ENCODE measurements around the gene KCNJ5. TPM values are rescaled to one million over a fixed set of nuclear protein-coding genes. Genes with fewer than 3 reads are reported as not detected.

The KCNJ5 gene
- polyA plus RNA-seq, 6 donors from 2014 or later: not detected

DNA sequence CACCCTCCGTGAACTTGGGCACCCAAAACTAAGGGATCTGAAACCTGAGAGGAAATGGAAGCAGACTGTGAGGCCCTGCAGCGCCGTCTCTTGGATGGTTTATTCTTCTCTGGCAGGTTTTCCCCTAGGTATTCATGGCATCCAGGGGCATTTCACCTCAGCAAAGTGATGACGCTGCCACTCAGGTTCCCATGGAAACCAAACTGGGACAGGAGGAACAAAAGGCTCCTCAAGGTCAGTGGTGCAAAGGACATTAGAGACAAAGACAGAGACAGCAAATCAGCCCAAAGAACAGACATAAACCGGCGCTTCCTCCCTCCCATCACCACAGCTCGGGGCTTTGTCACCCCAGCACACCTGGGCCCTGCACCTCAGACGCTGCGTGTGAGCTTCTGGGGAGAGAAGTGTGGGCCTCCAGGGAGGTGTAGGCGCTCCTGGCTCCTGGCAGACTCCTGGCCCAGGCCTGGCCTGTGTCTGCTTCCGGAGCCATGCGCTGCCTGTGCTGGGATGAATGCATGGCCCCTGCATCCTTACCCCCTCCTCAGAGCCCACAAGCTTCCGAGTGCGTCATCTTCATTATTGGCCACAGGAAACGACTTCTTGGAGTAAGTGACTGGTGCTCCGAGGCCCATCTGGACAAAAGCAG is 45.6 kb downstream of the KCNJ5 start:
- peaks cover 13 to 44% (median 37%) of the 10 kb centered on the region in 3 donors for H3K27me3 Mint-ChIP-seq
- DNase-seq: no peak
- peaks cover 0 to 9% of the 10 kb centered on the region in 2 donors for H3K36me3 Mint-ChIP-seq
- no peak for ATAC-seq (ENCODE audit: low read depth in 2 of 2)
- H3K4me3 Mint-ChIP-seq: no peak overlapping the region
- no peak overlapping the region for H3K27ac Mint-ChIP-seq
- no peaks in the 10 kb centered on the region for H3K4me1 Mint-ChIP-seq
- peaks cover 0 to 6% (median 5%) of the 10 kb centered on the region in 7 donors for H3K9me3 Mint-ChIP-seq

DNA sequence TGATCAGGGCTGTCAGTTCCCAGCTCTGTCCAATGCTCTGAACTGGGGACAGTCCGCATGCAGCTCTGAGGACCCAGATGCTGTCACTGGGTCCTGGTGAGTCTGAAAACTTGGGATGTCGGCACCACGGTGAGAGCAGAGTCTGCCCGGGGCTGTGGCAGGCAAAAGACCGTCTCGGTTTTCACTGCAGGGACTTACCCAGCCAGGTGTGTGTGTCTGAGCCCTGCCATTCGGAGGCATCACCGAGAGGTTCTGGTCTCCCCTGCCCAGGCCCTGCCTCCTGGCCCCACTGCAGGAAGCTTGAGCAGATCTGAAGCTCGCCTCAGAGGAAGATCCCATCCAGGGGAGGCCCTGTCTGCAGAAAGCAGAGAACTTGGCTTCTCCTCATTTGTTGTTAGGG is 46.3 kb downstream of the KCNJ5 start:
- H3K4me1 Mint-ChIP-seq: no peaks in the 10 kb centered on the region
- no peak for ATAC-seq (ENCODE audit: low read depth in 2 of 2)
- no peak for DNase-seq
- no peak overlapping the region for H3K27ac Mint-ChIP-seq
- H3K4me3 Mint-ChIP-seq: no peak overlapping the region
- peaks cover 0 to 6% (median 5%) of the 10 kb centered on the region in 7 donors for H3K9me3 Mint-ChIP-seq
- H3K27me3 Mint-ChIP-seq: peaks cover 8 to 48% (median 44%) of the 10 kb centered on the region in 3 donors
- peaks cover 0 to 9% of the 10 kb centered on the region in 2 donors for H3K36me3 Mint-ChIP-seq

DNA sequence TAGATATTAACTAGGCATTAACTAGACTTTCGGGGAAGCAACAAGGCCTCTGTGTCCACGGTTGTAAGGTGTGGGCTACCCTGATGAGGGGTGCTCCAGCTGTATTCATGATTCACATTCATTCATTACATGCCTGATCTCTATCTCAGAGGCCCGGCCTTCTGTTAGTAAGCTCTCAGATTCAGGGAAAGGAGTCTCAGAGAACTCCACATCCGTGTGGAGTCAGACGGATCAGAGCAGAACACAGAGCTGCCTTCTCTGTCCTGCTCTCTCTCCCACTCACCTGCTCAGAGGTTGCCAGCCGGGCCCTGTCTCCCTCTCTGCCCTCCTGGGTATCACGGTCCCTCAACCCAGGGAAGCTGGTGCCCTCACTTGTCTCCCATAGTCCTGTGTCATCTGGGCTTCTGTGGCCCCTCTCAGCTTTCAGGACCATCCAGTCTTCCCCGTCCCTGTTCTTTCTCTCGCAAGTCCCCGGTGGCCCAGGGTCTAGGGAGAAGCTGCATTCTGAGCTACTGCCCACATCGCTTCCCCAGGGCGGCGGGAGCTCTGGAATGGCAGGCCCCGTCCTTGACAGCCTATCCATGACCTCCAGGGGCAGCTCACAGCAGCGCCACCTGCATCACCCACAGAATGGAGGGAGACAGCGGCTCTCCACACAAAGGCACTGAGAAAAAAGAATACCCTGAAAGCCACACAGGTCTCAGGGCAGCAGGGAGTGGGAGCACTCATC is 47.2 kb downstream of the KCNJ5 start:
- peaks cover 0 to 6% (median 5%) of the 10 kb centered on the region in 7 donors for H3K9me3 Mint-ChIP-seq
- H3K4me3 Mint-ChIP-seq: no peak overlapping the region
- ATAC-seq (ENCODE audit: low read depth in 2 of 2): no peak
- H3K36me3 Mint-ChIP-seq: peaks cover 0 to 9% of the 10 kb centered on the region in 2 donors
- H3K4me1 Mint-ChIP-seq: no peaks in the 10 kb centered on the region
- no peak for DNase-seq
- H3K27me3 Mint-ChIP-seq: peaks cover 11 to 56% (median 51%) of the 10 kb centered on the region in 3 donors
- no peak overlapping the region for H3K27ac Mint-ChIP-seq

DNA sequence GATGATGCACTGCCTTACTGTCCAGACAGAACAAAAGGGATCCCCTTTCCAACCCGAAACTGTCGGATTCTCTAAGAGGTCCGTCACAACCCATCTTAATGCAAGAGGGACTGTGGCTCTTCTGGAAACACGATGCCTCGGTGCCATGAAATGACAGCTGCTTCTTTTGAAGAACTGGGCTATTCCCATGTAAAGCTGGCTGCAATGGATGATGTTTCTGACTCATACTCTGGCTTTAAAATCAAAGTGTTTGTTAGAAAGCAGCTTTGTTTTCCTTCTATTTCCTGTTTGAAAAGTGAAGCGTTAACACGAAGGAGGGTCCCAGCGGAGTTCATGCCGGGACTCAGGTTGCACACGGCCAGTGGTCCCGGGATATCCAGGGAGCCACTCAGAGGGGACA is 48.4 kb downstream of the KCNJ5 start:
- H3K27me3 Mint-ChIP-seq: peaks cover 20 to 56% (median 50%) of the 10 kb centered on the region in 3 donors
- no peak overlapping the region for H3K4me3 Mint-ChIP-seq
- no peak overlapping the region for H3K27ac Mint-ChIP-seq
- H3K9me3 Mint-ChIP-seq: peaks cover 0 to 2% (median 0%) of the 10 kb centered on the region in 7 donors
- H3K4me1 Mint-ChIP-seq: no peaks in the 10 kb centered on the region
- DNase-seq (no peak), ATAC-seq (ENCODE audit: low read depth in 2 of 2) (no peak)
- H3K36me3 Mint-ChIP-seq: no peaks in the 10 kb centered on the region

DNA sequence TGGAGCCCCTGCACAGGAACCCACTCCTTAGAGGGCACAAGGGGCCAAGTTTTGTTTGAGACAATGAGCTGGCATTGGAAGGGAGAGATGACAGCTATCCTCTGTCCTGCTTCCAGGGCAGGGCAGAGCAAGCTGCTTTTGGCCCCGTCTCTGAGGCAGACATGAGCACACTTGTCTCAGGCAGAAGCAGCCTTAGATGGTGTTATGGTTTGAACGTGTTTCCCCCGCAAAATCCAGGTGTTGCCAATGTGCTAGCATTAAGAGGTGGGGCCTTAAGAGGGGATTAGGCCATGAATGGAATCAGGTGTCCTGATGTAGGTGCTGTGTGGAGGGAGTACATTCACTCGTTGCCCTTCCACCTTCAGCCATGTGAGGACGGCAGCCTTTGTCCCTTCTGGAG is 49.0 kb downstream of the KCNJ5 start:
- Mint-ChIP-seq H3K4me3 (no peak overlapping the region), H3K36me3 (no peaks in the 10 kb centered on the region), H3K9me3 (peaks cover 0 to 2% (median 0%) of the 10 kb centered on the region in 7 donors), H3K4me1 (no peaks in the 10 kb centered on the region), H3K27me3 (peaks cover 25 to 61% (median 56%) of the 10 kb centered on the region in 3 donors), H3K27ac (no peak overlapping the region)
- no peak for DNase-seq
- ATAC-seq (ENCODE audit: low read depth in 2 of 2): no peak

DNA sequence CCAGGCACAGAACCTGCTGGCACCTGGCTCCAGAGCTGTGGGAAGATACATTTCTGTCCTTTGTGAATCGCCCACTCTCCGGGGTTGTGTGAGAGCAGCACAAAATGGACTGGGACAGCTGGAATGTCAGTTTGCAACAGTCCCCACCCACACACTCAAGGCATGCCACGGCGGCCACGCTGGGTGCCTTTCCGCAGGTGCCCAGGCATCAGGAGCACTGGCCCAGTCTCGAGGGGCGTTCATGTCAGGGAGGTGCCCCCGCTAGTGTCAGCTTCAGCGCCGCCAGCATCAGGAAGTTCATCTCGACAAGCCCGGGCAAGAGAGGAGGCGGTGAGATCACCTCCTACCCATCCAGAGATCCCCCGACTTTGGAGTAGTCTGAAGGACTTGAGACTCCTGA is 49.4 kb downstream of the KCNJ5 start:
- Mint-ChIP-seq H3K27ac (no peak overlapping the region), H3K4me3 (no peak overlapping the region), H3K27me3 (peaks cover 25 to 66% (median 61%) of the 10 kb centered on the region in 3 donors), H3K4me1 (no peaks in the 10 kb centered on the region), H3K9me3 (peaks cover 0 to 2% (median 0%) of the 10 kb centered on the region in 7 donors), H3K36me3 (no peaks in the 10 kb centered on the region)
- DNase-seq (no peak), ATAC-seq (ENCODE audit: low read depth in 2 of 2) (no peak)

DNA sequence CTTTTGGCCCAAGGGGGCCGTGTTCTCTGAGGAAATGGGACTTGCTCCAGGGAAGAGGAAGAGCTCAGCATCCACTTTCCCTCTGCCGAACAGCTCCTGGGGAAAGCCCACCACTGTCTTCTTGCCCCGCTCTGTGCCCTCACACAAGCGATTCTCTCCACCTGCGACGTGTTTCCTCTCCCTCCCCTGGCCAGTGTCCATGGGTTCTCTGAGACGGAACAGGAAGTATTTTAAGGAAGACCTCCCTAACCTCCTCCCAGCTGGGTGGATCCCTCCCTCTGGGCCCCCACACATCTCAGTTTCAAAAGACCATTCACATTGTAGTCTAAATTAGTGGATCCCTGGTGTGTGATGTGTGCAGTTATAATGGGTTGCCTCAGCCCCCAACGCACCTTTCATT is 50.0 kb downstream of the KCNJ5 start:
- ATAC-seq (ENCODE audit: low read depth in 2 of 2): no peak
- Mint-ChIP-seq H3K36me3 (no peaks in the 10 kb centered on the region), H3K4me1 (no peaks in the 10 kb centered on the region), H3K27me3 (peaks cover 25 to 68% (median 64%) of the 10 kb centered on the region in 3 donors), H3K27ac (no peak overlapping the region), H3K4me3 (no peak overlapping the region), H3K9me3 (peaks cover 0 to 2% (median 0%) of the 10 kb centered on the region in 7 donors)
- no peak for DNase-seq

DNA sequence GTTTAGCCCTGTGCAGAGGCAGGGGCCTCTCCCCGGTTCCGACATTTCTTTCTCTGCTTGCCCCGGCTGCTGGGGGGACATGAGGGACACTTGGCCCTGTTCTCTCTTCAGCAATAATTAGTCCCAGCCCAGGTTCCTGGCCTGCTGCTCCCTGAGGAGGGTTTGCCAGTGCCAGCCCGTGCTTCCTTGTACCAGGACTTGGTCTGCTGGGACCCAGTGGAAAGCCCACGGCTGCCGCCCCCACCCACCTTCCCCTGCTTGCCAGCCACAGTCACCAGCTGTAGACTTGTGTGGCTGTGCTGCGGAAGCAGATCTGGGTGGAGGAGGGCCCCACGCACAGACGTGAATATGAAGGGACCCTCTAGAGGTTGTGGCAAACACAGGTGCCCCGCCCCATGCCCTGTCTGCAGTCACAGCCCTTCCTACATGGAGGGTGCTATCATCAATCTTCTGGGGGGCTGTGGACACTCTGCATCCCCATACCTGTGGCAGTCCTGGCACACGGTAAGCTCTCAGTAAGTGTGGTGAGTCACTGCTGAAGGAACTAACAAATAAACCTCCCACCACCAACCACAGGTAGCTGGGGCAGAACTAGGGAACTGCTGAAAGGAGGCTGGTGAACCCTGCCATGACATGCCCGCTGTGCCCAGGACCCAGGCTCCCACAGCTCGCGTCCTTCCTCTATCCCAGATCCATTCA is 50.6 kb downstream of the KCNJ5 start:
- ATAC-seq (ENCODE audit: low read depth in 2 of 2) (no peak), DNase-seq (no peak)
- Mint-ChIP-seq H3K27ac (no peak overlapping the region), H3K36me3 (no peaks in the 10 kb centered on the region), H3K4me1 (no peaks in the 10 kb centered on the region), H3K27me3 (peaks cover 29 to 70% (median 68%) of the 10 kb centered on the region in 3 donors), H3K4me3 (no peak overlapping the region), H3K9me3 (peaks cover 0 to 2% (median 0%) of the 10 kb centered on the region in 7 donors)

DNA sequence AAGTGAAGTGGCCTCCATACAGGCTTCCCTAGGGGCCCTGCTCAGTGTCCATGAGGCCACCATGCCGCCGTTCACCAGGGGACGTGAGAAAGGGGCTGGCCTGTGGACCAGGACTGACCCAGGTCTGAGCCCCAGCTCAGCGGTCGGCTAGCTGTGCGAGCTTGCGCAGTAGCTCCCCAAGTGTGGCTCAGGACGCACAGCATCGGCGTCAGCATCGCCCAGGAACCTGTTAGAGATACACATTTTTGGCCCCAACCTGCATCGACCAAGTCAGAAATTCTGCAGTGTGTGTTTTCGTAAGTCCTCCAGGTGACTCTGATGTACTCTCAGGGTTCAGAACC is 51.1 kb downstream of the KCNJ5 start:
- peaks cover 31 to 74% (median 68%) of the 10 kb centered on the region in 3 donors for H3K27me3 Mint-ChIP-seq
- no peak overlapping the region for H3K4me3 Mint-ChIP-seq
- DNase-seq: no peak
- no peaks in the 10 kb centered on the region for H3K4me1 Mint-ChIP-seq
- H3K36me3 Mint-ChIP-seq: no peaks in the 10 kb centered on the region
- H3K27ac Mint-ChIP-seq: no peak overlapping the region
- H3K9me3 Mint-ChIP-seq: peaks cover 0 to 2% (median 0%) of the 10 kb centered on the region in 7 donors
- ATAC-seq (ENCODE audit: low read depth in 2 of 2): no peak

DNA sequence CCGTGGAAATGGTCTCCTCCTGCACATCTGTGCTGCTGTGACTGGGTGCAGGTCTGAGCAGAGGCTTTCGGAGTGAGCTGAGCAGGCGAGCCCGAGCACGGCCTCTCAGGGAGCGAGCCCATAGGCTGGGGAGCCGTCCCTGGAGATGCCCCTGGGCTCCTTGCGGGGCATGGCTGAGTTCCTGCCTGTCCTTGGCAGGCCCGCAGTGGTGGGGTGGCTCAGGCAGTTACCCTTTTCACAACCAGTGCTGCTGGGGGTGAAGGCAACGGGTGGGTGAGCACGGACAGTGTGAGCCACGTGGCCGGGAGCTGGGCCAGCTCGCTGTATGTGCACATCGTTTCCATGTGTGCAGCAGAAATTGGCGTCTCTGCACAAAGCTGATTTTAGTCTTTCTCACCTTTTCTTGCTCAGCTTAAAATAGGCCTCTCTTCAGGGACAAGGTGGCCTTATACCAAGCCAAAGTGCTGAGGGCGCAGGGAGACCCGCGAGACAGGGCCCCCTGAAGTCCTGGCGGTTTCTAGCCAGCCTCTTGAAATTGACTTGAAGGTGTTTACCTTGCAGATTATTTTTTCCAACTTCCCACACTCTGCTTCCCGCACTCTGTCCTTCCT is 51.8 kb downstream of the KCNJ5 start, which contains the start of gene TP53AIP1:
Gene TP53AIP1 (minus strand): TSS at position 55 of the 611 bp plus-strand sequence. CDS start 5,053 bp downstream, outside the sequence.
- Mint-ChIP-seq H3K9me3 (peaks cover 0 to 2% (median 0%) of the 10 kb centered on the region in 7 donors), H3K4me3 (no peak within 1 kb of the TSS), H3K36me3 (no peaks in the 10 kb centered on the region), H3K27ac (no peak within 1 kb of the TSS), H3K27me3 (peaks cover 38 to 74% (median 72%) of the 10 kb centered on the region in 3 donors), H3K4me1 (no peaks in the 10 kb centered on the region)
- DNase-seq (no peak), ATAC-seq (ENCODE audit: low read depth in 2 of 2) (no peak)

DNA sequence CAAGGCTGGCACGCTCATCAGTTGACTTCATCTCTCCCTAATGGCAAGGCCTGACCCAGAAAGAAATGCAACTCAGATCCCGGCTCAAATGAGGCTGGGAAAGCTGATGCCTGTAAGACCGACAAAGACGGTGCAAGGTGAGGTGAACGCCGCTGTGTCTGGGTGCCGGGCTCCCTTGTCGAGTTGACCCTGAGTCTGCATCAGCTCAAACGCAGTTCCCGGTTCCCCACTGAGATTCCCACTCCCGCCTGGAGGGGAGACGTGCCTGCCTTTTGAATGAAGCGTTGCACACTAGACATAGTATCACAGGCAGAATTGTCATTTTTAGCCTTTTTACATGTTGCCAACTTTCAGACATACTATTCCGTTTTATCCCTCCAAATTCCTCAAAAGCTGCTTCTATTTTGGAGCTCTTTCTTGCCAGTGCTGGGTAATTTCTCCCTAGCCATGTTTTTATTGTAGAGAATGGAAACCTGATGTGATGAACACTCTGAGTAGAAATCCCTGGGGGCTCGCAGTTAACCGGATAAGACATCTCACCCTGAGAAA is 52.3 kb downstream of the KCNJ5 start:
- Mint-ChIP-seq H3K27me3 (peaks cover 41 to 76% (median 74%) of the 10 kb centered on the region in 3 donors), H3K4me1 (no peaks in the 10 kb centered on the region), H3K36me3 (no peaks in the 10 kb centered on the region), H3K27ac (no peak overlapping the region), H3K4me3 (no peak overlapping the region), H3K9me3 (peaks cover 0 to 2% (median 0%) of the 10 kb centered on the region in 7 donors)
- no peak for DNase-seq
- no peak for ATAC-seq (ENCODE audit: low read depth in 2 of 2)

DNA sequence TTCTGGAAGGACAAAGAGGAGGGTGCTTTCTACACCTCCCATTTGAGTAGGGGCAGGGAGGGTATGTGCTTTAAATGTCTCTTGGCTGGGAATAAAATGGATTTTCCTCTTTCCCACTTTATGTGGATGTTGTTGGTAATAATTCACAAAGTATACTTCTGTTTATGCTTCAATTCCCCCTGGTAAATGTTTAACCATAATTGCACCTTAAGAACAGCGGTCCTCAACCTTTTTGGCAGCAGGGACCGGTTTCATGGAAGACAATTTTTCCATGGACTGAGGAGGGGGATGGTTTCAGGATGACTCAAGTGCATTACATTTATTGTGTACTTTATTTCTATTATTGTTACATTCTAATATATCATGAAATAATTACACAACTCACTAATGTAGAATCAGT is 55.5 kb downstream of the KCNJ5 start:
- Mint-ChIP-seq H3K9me3 (no peaks in the 10 kb centered on the region), H3K27me3 (peaks cover 44 to 68% (median 67%) of the 10 kb centered on the region in 3 donors), H3K4me1 (no peaks in the 10 kb centered on the region), H3K4me3 (no peak overlapping the region), H3K27ac (no peak overlapping the region), H3K36me3 (no peaks in the 10 kb centered on the region)
- no peak for ATAC-seq (ENCODE audit: low read depth in 2 of 2)
- no peak for DNase-seq

DNA sequence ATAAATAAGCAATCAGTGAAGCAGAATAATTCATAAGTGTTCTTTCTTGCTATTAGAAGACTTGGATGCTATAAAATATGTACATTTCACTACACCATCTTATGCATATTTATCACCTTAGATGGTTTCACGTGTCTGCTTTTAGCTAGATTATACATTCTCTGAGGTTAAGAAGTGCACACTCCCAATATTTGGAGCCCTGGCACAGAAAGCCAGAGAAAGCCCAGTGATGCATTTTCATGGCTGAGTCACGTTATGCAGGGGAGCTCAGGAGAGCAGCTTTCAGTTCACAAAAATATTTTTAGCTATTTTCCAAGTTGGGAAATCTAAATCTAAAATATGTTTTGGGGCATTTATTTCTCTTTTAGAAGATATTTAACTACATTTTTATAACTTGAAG is 56.6 kb downstream of the KCNJ5 start:
- no peak overlapping the region for H3K27ac Mint-ChIP-seq
- H3K36me3 Mint-ChIP-seq: no peaks in the 10 kb centered on the region
- no peak overlapping the region for H3K4me3 Mint-ChIP-seq
- no peaks in the 10 kb centered on the region for H3K9me3 Mint-ChIP-seq
- DNase-seq (no peak), ATAC-seq (ENCODE audit: low read depth in 2 of 2) (no peak)
- peaks cover 48 to 58% (median 57%) of the 10 kb centered on the region in 3 donors for H3K27me3 Mint-ChIP-seq
- no peaks in the 10 kb centered on the region for H3K4me1 Mint-ChIP-seq
